OCI-LY1 (cell line): ENCODE results near the gene DNAH14.

Experiments used
- CTCF ChIP-seq: fragments of 200-600 bp; sonication (generic), shearing (Covaris generic); IDR thresholded peaks from 2 replicates; pipeline ENCODE4 v1.5.1; 2017; ENCODE audit warnings: mild to moderate bottlenecking, antibody characterized with exemption, low read length, moderate library complexity, mixed read lengths
- EZH2 ChIP-seq: fragments of 200-600 bp; sonication (generic), shearing (Covaris generic); IDR thresholded peaks from 2 replicates; pipeline ENCODE4 v1.8.0; 2017; ENCODE audit warnings: borderline replicate concordance, mixed run types, mild to moderate bottlenecking, antibody characterized with exemption, low read length, moderate library complexity, mixed read lengths

- TF ChIP-seq EZH2: no peak
- TF ChIP-seq CTCF: no peak
These were observed 511.1 kb downstream of the DNAH14 start for GRCh38 chr1:225440380-225441221.
